GM23338 (cell line): ENCODE measurements around the gene TMEM255B.
"Not testable (repeated sequence)": the region's sequence is repeated elsewhere in the genome, so short reads cannot be mapped to it uniquely, and the experiment has no call there.

ENCODE experiments used
- CREB1 ChIP-seq: fragments of 250-450 bp; sonication (Bioruptor Pico); IDR thresholded peaks from 2 replicates; pipeline ENCODE4 v1.5.0; 2020; ENCODE audit warnings: low read depth, mild to moderate bottlenecking, moderate library complexity
- EZH2 ChIP-seq: fragments of 200-600 bp; sonication (generic); IDR thresholded peaks from one replicate; pipeline ENCODE4 v1.8.0; 2017; ENCODE audit warnings: antibody characterized with exemption, mild to moderate bottlenecking, low read depth; ENCODE audit not compliant: unreplicated experiment
- EZH2phosphoT487 ChIP-seq: fragments of 200-600 bp; sonication (generic); IDR thresholded peaks from one replicate; pipeline ENCODE4 v1.8.1; 2018; ENCODE audit warnings: antibody characterized with exemption; ENCODE audit not compliant: unreplicated experiment
- JUNB ChIP-seq: IDR thresholded peaks from one replicate; pipeline ENCODE4 v1.6.1; 2016; ENCODE audit warnings: antibody characterized with exemption; ENCODE audit not compliant: unreplicated experiment
- POLR2AphosphoS5 ChIP-seq: IDR thresholded peaks from 2 replicates; pipeline ENCODE4 v1.6.1; 2016; ENCODE audit warnings: antibody characterized with exemption, low read depth
- STAT1 ChIP-seq: IDR thresholded peaks from one replicate; pipeline ENCODE4 v1.6.1; 2016; ENCODE audit warnings: antibody characterized with exemption; ENCODE audit not compliant: unreplicated experiment
- ZNF114 ChIP-seq: fragments of 250-450 bp; sonication (Bioruptor Pico); IDR thresholded peaks from 2 replicates; pipeline ENCODE4 v1.5.0; 2020; ENCODE audit warnings: mild to moderate bottlenecking, moderate library complexity
- ZNF331 ChIP-seq: fragments of 250-450 bp; sonication (Bioruptor Pico); IDR thresholded peaks from 2 replicates; pipeline ENCODE4 v1.5.0; 2020; ENCODE audit warnings: low read depth, mild to moderate bottlenecking, moderate library complexity
- TF ChIP-seq, protein P1 (sequence below), 2 experiments: fragments of 200-600 bp in 1 of 2; sonication (generic) in 1 of 2; conservative IDR thresholded peaks; 2 replicates each; pipeline versions ENCODE4 v1.5.1 to v1.6.1; 2016 to 2017; ENCODE audit warnings: antibody characterized with exemption in 2 of 2, low read depth in 2 of 2, mild to moderate bottlenecking in 2 of 2, moderate library complexity in 1 of 2
- TF ChIP-seq, protein P2 (sequence below): IDR thresholded peaks from one replicate; pipeline ENCODE4 v1.6.1; 2018; ENCODE audit warnings: antibody characterized with exemption; ENCODE audit not compliant: unreplicated experiment

DNA sequence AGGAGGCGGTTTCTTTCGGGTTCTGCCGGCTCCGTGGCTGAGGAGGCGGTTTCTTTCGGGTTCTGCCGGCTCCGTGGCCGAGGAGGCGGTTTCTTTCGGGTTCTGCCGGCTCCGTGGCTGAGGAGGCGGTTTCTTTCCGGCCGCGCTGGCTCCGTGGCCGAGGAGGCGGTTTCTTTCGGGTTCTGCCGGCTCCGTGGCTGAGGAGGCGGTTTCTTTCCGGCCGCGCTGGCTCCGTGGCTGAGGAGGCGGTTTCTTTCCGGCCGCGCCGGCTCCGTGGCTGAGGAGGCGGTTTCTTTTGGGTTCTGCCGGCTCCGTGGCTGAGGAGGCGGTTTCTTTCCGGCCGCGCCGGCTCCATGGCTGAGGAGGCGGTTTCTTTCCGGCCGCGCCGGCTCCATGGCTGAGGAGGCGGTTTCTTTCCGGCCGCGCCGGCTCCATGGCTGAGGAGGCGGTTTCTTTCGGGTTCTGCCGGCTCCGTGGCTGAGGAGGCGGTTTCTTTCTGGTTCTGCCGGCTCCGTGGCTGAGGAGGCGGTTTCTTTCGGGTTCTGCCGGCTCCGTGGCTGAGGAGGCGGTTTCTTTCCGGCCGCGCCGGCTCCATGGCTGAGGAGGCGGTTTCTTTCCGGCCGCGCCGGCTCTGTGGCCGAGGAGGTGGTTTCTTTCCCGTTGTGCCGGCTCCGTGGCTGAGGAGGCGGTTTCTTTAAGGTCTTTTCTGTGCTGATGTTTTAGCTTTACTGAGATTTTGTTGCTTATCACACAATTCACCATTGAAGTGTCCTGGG lies 6.6 kb upstream of the TMEM255B start:
- TF ChIP-seq, protein P1, sequence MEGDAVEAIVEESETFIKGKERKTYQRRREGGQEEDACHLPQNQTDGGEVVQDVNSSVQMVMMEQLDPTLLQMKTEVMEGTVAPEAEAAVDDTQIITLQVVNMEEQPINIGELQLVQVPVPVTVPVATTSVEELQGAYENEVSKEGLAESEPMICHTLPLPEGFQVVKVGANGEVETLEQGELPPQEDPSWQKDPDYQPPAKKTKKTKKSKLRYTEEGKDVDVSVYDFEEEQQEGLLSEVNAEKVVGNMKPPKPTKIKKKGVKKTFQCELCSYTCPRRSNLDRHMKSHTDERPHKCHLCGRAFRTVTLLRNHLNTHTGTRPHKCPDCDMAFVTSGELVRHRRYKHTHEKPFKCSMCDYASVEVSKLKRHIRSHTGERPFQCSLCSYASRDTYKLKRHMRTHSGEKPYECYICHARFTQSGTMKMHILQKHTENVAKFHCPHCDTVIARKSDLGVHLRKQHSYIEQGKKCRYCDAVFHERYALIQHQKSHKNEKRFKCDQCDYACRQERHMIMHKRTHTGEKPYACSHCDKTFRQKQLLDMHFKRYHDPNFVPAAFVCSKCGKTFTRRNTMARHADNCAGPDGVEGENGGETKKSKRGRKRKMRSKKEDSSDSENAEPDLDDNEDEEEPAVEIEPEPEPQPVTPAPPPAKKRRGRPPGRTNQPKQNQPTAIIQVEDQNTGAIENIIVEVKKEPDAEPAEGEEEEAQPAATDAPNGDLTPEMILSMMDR (conservative IDR thresholded peaks at IDR 0.05; ENCODE audit: low read depth in 2 of 2): not testable (repeated sequence)
- not testable (repeated sequence) for TF ChIP-seq EZH2; POLR2AphosphoS5; EZH2phosphoT487; JUNB; ZNF331; STAT1; CREB1 (CRISPR knock-in tag); ZNF114 (CRISPR knock-in tag)
- TF ChIP-seq, protein P2, sequence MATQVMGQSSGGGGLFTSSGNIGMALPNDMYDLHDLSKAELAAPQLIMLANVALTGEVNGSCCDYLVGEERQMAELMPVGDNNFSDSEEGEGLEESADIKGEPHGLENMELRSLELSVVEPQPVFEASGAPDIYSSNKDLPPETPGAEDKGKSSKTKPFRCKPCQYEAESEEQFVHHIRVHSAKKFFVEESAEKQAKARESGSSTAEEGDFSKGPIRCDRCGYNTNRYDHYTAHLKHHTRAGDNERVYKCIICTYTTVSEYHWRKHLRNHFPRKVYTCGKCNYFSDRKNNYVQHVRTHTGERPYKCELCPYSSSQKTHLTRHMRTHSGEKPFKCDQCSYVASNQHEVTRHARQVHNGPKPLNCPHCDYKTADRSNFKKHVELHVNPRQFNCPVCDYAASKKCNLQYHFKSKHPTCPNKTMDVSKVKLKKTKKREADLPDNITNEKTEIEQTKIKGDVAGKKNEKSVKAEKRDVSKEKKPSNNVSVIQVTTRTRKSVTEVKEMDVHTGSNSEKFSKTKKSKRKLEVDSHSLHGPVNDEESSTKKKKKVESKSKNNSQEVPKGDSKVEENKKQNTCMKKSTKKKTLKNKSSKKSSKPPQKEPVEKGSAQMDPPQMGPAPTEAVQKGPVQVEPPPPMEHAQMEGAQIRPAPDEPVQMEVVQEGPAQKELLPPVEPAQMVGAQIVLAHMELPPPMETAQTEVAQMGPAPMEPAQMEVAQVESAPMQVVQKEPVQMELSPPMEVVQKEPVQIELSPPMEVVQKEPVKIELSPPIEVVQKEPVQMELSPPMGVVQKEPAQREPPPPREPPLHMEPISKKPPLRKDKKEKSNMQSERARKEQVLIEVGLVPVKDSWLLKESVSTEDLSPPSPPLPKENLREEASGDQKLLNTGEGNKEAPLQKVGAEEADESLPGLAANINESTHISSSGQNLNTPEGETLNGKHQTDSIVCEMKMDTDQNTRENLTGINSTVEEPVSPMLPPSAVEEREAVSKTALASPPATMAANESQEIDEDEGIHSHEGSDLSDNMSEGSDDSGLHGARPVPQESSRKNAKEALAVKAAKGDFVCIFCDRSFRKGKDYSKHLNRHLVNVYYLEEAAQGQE: not testable (repeated sequence)
